NCI-H2029 (cell line): ENCODE results near the gene CLEC2A.
"Not testable (repeated sequence)": the region's sequence is repeated elsewhere in the genome, so short reads cannot be mapped to it uniquely, and the experiment has no call there.

Experiments used
- DNase-seq: peaks from one replicate; lab custom pipeline; 2025; lab: John Stamatoyannopoulos, UW

Gene CLEC2A

GRCh38 chr12:9881246-9881645, 50.9 kb downstream of the CLEC2A start, which contains the start of gene KLRF2:
KLRF2 (plus strand) TSS chr12:9881489; CDS start chr12:9881596, 107 bp downstream.
- DNase-seq = no peak

- no peak for DNase-seq
Observed at GRCh38 chr12:9880532-9881078, 51.6 kb downstream of the CLEC2A start.

GRCh38 chr12:9876120-9876519, 56.0 kb downstream of the CLEC2A start:
- DNase-seq = not testable (repeated sequence)

GRCh38 chr12:9872742-9873141, 59.4 kb downstream of the CLEC2A start:
- no peak for DNase-seq

GRCh38 chr12:9872162-9872561, 60.0 kb downstream of the CLEC2A start:
- DNase-seq = no peak

- DNase-seq = no peak
Observed at GRCh38 chr12:9870286-9870866, 61.8 kb downstream of the CLEC2A start.

GRCh38 chr12:9869307-9870161, 62.6 kb downstream of the CLEC2A start, which contains the start of gene CLEC2B:
CLEC2B (minus strand) TSS chr12:9869354.
- no peak for DNase-seq

GRCh38 chr12:9868951-9869306, 63.2 kb downstream of the CLEC2A start:
- no peak for DNase-seq

GRCh38 chr12:9868311-9868801, 63.8 kb downstream of the CLEC2A start:
- DNase-seq = no peak

- no peak for DNase-seq
Observed at GRCh38 chr12:9867531-9867930, 64.6 kb downstream of the CLEC2A start.

GRCh38 chr12:9866860-9867269, 65.3 kb downstream of the CLEC2A start:
- DNase-seq = no peak

- no peak for DNase-seq
Observed at GRCh38 chr12:9864913-9865675, 67.1 kb downstream of the CLEC2A start.
